H9 (cell line): Measurements from ENCODE around the gene SLCO3A1. TPM values are rescaled to one million over a fixed set of nuclear protein-coding genes. Genes with fewer than 3 reads are reported as not detected.

Experiments used
- DNase-seq: peaks from one replicate; pipeline ENCODE4 v3.0.0-alpha.2; 2017
- H2AFZ ChIP-seq: one replicate; pipeline ENCODE4 v1.6.1; 2013; ENCODE audit warnings: mild to moderate bottlenecking, low read length, control low read depth, moderate library complexity
- H2AK5ac ChIP-seq: 2 replicates; pipeline ENCODE4 v1.6.1; 2013; ENCODE audit warnings: low read length, control low read depth, mixed read lengths; ENCODE audit not compliant: insufficient read length
- H2BK120ac ChIP-seq: one replicate; pipeline ENCODE4 v1.6.1; 2013; ENCODE audit warnings: low read depth, mild to moderate bottlenecking, low read length, control low read depth, inconsistent platforms; ENCODE audit not compliant: poor library complexity, severe bottlenecking
- H2BK12ac ChIP-seq: 2 replicates; pipeline ENCODE4 v1.6.1; 2013; ENCODE audit warnings: low read length, control low read depth, mixed read lengths, low read depth; ENCODE audit not compliant: insufficient read length
- H2BK15ac ChIP-seq: 2 replicates; pipeline ENCODE4 v1.6.1; 2013; ENCODE audit warnings: low read depth, low read length, control low read depth
- H2BK20ac ChIP-seq: one replicate; pipeline ENCODE4 v1.6.1; 2013; ENCODE audit warnings: low read depth, mild to moderate bottlenecking, low read length, control low read depth, inconsistent platforms; ENCODE audit not compliant: poor library complexity, severe bottlenecking
- H2BK5ac ChIP-seq: 2 replicates; pipeline ENCODE4 v1.6.1; 2013; ENCODE audit warnings: low read length, control low read depth, mixed read lengths; ENCODE audit not compliant: insufficient read length
- H3K14ac ChIP-seq: 2 replicates; pipeline ENCODE4 v1.6.1; 2013; ENCODE audit warnings: low read length, control low read depth; ENCODE audit not compliant: insufficient read depth
- H3K18ac ChIP-seq: 2 replicates; pipeline ENCODE4 v1.6.1; 2013; ENCODE audit warnings: low read depth, mild to moderate bottlenecking, mixed read lengths, low read length, control low read depth; ENCODE audit not compliant: insufficient read length
- H3K23ac ChIP-seq: 2 replicates; pipeline ENCODE4 v1.6.1; 2013; ENCODE audit warnings: low read length, control low read depth, mixed read lengths, low read depth; ENCODE audit not compliant: insufficient read length
- H3K23me2 ChIP-seq: 2 replicates; pipeline ENCODE4 v1.6.1; 2013; ENCODE audit warnings: low read depth, mild to moderate bottlenecking, mixed read lengths, low read length, control low read depth; ENCODE audit not compliant: insufficient read length, poor library complexity, severe bottlenecking
- H3K27ac ChIP-seq: 2 replicates; pipeline ENCODE4 v1.5.1; 2013; ENCODE audit warnings: low read length, control low read depth, mixed read lengths, low read depth; ENCODE audit not compliant: insufficient read length
- H3K27me3 ChIP-seq: 2 replicates; pipeline ENCODE4 v1.6.1; 2013; ENCODE audit warnings: low read length, control low read depth, inconsistent platforms; ENCODE audit not compliant: insufficient read depth
- H3K4ac ChIP-seq: 2 replicates; pipeline ENCODE4 v1.6.1; 2013; ENCODE audit warnings: low read depth, mild to moderate bottlenecking, control low read depth, inconsistent platforms, low read length, moderate library complexity
- H3K4me1 ChIP-seq: 2 replicates; pipeline ENCODE4 v1.6.1; 2013; ENCODE audit warnings: low read length, control low read depth, inconsistent platforms; ENCODE audit not compliant: insufficient read depth
- H3K4me2 ChIP-seq: 2 replicates; pipeline ENCODE4 v1.6.1; 2013; ENCODE audit warnings: low read length, control low read depth, mixed read lengths; ENCODE audit not compliant: insufficient read length, insufficient read depth
- H3K56ac ChIP-seq: 2 replicates; pipeline ENCODE4 v1.6.1; 2013; ENCODE audit warnings: low read depth, mild to moderate bottlenecking, mixed read lengths, low read length, control low read depth; ENCODE audit not compliant: insufficient read length
- H3K79me1 ChIP-seq: 2 replicates; pipeline ENCODE4 v1.6.1; 2013; ENCODE audit warnings: low read depth, mild to moderate bottlenecking, moderate library complexity, low read length, control low read depth, inconsistent platforms; ENCODE audit not compliant: insufficient read depth, poor library complexity, severe bottlenecking
- H3K79me2 ChIP-seq: 2 replicates; pipeline ENCODE4 v1.6.1; 2013; ENCODE audit warnings: low read length, control low read depth, inconsistent platforms; ENCODE audit not compliant: insufficient read depth
- H3K9ac ChIP-seq: 2 replicates; pipeline ENCODE4 v1.6.1; 2013; ENCODE audit warnings: low read length, control low read depth, mixed read lengths; ENCODE audit not compliant: insufficient read length; ENCODE audit errors: extremely low read depth
- H3K9me3 ChIP-seq: one replicate; pipeline ENCODE4 v1.6.1; 2013; ENCODE audit warnings: low read depth, low read length, inconsistent platforms; ENCODE audit not compliant: control insufficient read depth
- H3T11ph ChIP-seq: one replicate; pipeline ENCODE4 v1.6.1; 2013; ENCODE audit warnings: mild to moderate bottlenecking, low read length, control low read depth, inconsistent platforms
- H4K20me1 ChIP-seq: one replicate; pipeline ENCODE4 v1.6.1; 2013; ENCODE audit not compliant: control insufficient read depth, insufficient read length, insufficient read depth
- H4K5ac ChIP-seq: 2 replicates; pipeline ENCODE4 v1.6.1; 2013; ENCODE audit warnings: low read depth, mild to moderate bottlenecking, mixed read lengths, low read length, control low read depth; ENCODE audit not compliant: insufficient read length
- H4K8ac ChIP-seq: replicated peaks from 2 replicates; pipeline ENCODE4 v1.6.1; 2013; ENCODE audit warnings: low read length, control low read depth, mixed read lengths, low read depth; ENCODE audit not compliant: insufficient read length
- H4K91ac ChIP-seq: 2 replicates; pipeline ENCODE4 v1.6.1; 2013; ENCODE audit warnings: low read depth, mild to moderate bottlenecking, moderate library complexity, mixed read lengths, low read length, control low read depth; ENCODE audit not compliant: insufficient read length
- H3K27ac Mint-ChIP-seq, 3 experiments: 2 replicates in 2 of 3; 3 replicates in 1 of 3; pipeline ENCODE4 v1.8.0; 2020 to 2021; ENCODE audit warnings: mixed read lengths in 3 of 3, mild to moderate bottlenecking in 1 of 3, moderate library complexity in 1 of 3
- H3K27me3 Mint-ChIP-seq: 2 replicates; pipeline ENCODE4 v1.8.0; 2021; ENCODE audit warnings: low read depth, mild to moderate bottlenecking, moderate library complexity, mixed read lengths
- H3K36me3 Mint-ChIP-seq, 3 experiments: 2 replicates in 2 of 3; 3 replicates in 1 of 3; pipeline ENCODE4 v1.8.0; 2020 to 2021; ENCODE audit warnings: low read depth in 3 of 3, mixed read lengths in 3 of 3; ENCODE audit not compliant: insufficient read depth in 1 of 3
- H3K4me1 Mint-ChIP-seq, 2 experiments: 2 replicates each; pipeline ENCODE4 v1.8.0; 2020; ENCODE audit warnings: mixed read lengths in 2 of 2
- H3K4me3 Mint-ChIP-seq, 2 experiments: 2 replicates in 1 of 2; 3 replicates in 1 of 2; pipeline ENCODE4 v1.8.0; 2020 to 2021; ENCODE audit warnings: mild to moderate bottlenecking in 2 of 2, mixed read lengths in 2 of 2, moderate library complexity in 1 of 2
- H3K9me3 Mint-ChIP-seq, 2 experiments: 2 replicates in 1 of 2; 3 replicates in 1 of 2; pipeline ENCODE4 v1.8.0; 2020; ENCODE audit warnings: mild to moderate bottlenecking in 2 of 2, mixed read lengths in 2 of 2, moderate library complexity in 1 of 2
- WGBS: extraction: QIAGEN DNeasy Blood & Tissue Kit; methylation state at CpG from one replicate; pipeline ENCODE4 v1.1.7; 2013; ENCODE audit warnings: missing lambda C conversion rate, low lambda C conversion rate, mixed read lengths; ENCODE audit not compliant: insufficient read length; ENCODE audit errors: extremely low coverage; 5-methylcytosine and 5-hydroxymethylcytosine counted together
- total RNA-seq: library from RNA; stranded (reverse); gene quantifications from 2 replicates; pipeline ENCODE4 v1.2.1, GENCODE V29; 2021
- TF ChIP-seq, protein P1 (sequence below): fragments of 200-600 bp; sonication (generic); conservative IDR thresholded peaks from 3 replicates; pipeline ENCODE4 v1.8.0; 2021; ENCODE audit warnings: antibody characterized with exemption, mild to moderate bottlenecking

Gene SLCO3A1
- total RNA-seq, 1 experiment from 2014 or later = 9.4 TPM

DNA sequence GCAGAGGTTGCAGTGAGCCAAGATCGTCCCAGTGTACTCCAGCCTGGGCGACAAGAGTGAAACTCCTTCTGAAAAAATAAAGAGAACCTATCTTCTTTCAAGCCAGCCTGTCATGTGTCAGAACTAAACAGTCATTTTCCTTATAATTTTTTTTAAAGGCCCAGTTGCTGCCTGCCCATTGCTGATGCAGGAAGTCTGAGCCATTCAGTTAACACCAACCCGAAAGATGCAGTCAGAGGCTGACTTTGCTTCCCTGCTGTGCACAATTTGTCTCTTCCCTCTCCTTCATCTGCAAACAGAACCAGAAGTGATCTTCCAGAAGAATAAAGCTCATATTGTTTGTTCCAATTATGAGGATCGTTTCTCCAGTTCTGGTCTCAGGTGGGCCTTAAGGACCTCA lies 220.6 kb downstream of the SLCO3A1 start:
- Histone ChIP-seq H4K8ac (no peak overlapping the region), H4K20me1 (peaks cover 3% of the 10 kb centered on the region), H3K79me1 (no peaks in the 10 kb centered on the region), H2AK5ac (no peak overlapping the region), H3K79me2 (no peaks in the 10 kb centered on the region), H2BK20ac (no peak overlapping the region), H3K9ac (no peak overlapping the region), H3K56ac (no peak overlapping the region), H3K23me2 (no peaks in the 10 kb centered on the region), H3K18ac (no peak overlapping the region), H3K4me2 (no peak overlapping the region), H4K5ac (no peak overlapping the region), H3K4ac (no peak overlapping the region), H3K27me3 (no peaks in the 10 kb centered on the region), H3K23ac (no peak overlapping the region), H3K4me1 (peaks cover 2% of the 10 kb centered on the region; the same call in 1 of the 2 replicates), H4K91ac (no peak overlapping the region), H3T11ph (no peak overlapping the region), H2BK5ac (no peak overlapping the region), H3K27ac (no peak overlapping the region), H2AFZ (no peak overlapping the region), H2BK12ac (no peak overlapping the region), H2BK120ac (no peak overlapping the region), H2BK15ac (no peak overlapping the region), H3K14ac (no peak overlapping the region), H3K9me3 (no peaks in the 10 kb centered on the region)
- WGBS = no CpG with 5 or more reads among the region's 4 CpGs
- TF ChIP-seq, protein P1, sequence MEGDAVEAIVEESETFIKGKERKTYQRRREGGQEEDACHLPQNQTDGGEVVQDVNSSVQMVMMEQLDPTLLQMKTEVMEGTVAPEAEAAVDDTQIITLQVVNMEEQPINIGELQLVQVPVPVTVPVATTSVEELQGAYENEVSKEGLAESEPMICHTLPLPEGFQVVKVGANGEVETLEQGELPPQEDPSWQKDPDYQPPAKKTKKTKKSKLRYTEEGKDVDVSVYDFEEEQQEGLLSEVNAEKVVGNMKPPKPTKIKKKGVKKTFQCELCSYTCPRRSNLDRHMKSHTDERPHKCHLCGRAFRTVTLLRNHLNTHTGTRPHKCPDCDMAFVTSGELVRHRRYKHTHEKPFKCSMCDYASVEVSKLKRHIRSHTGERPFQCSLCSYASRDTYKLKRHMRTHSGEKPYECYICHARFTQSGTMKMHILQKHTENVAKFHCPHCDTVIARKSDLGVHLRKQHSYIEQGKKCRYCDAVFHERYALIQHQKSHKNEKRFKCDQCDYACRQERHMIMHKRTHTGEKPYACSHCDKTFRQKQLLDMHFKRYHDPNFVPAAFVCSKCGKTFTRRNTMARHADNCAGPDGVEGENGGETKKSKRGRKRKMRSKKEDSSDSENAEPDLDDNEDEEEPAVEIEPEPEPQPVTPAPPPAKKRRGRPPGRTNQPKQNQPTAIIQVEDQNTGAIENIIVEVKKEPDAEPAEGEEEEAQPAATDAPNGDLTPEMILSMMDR = no peak
- Mint-ChIP-seq H3K4me3 (no peak overlapping the region), H3K36me3 (no peaks in the 10 kb centered on the region; a peak in 1 of 7 replicates), H3K9me3 (no peaks in the 10 kb centered on the region), H3K4me1 (peaks cover 10 to 26% of the 10 kb centered on the region in 2 experiments), H3K27ac (no peak overlapping the region), H3K27me3 (no peaks in the 10 kb centered on the region)
- DNase-seq = no peak
